ENCODE results near the gene C22orf15. TPM values are rescaled to one million over a fixed set of nuclear protein-coding genes. Genes with fewer than 3 reads are reported as not detected.

The C22orf15 gene
- total and polyA plus RNA-seq, 9 of the 15 experiments (the other 6 are each of a cell fraction or from before 2014, with no cell fraction given) = 0.07 TPM; not detected in 8

- no peaks in the 10 kb centered on the region for H4K20me1 ChIP-seq (replicated peaks; ENCODE audit: control insufficient read depth, insufficient read depth, low read length)
- CTCF ChIA-PET (ENCODE audit: low intra/inter-chr PET ratio) = no interaction called here
- intact Hi-C loops (cut with micrococcal nuclease) = no loop called here
- H3K79me2 ChIP-seq (ENCODE audit: control insufficient read depth, insufficient read depth, low read length) = no peaks in the 10 kb centered on the region
- H3K27me3 ChIP-seq (ENCODE audit: control insufficient read depth in 2 of 2, insufficient read depth in 2 of 2, low read length in 2 of 2) = no peaks in the 10 kb centered on the region
- H3K9ac ChIP-seq (ENCODE audit: insufficient read depth in 1 of 2, low read depth in 2 of 2, low read length in 2 of 2) = no peak overlapping the region; a peak in 1 of 4 replicates
- no peaks in the 10 kb centered on the region for H3K9me3 ChIP-seq (replicated peaks; ENCODE audit: control insufficient read depth, insufficient read depth, low read depth, low read length)
- no peak overlapping the region for H2AFZ ChIP-seq (ENCODE audit: low read depth, low read length)
- H3K4me1 ChIP-seq (replicated peaks in 1 of 2; ENCODE audit: control insufficient read depth in 2 of 2, insufficient read depth in 2 of 2, low read length in 2 of 2) = peaks cover 3 to 23% of the 10 kb centered on the region in 2 experiments; a peak in 3 of 5 replicates
- H3K27ac ChIP-seq (ENCODE audit: extremely low read depth, low read depth, low read length) = no peak overlapping the region
- in situ Hi-C loops (cut with MboI) = no loop called here
- TF ChIP-seq ZFP36 (IDR thresholded peaks at IDR 0.05; ENCODE audit: low read depth, low read length, partially characterized antibody) = peak; percentile 27
- TF ChIP-seq, protein P1, sequence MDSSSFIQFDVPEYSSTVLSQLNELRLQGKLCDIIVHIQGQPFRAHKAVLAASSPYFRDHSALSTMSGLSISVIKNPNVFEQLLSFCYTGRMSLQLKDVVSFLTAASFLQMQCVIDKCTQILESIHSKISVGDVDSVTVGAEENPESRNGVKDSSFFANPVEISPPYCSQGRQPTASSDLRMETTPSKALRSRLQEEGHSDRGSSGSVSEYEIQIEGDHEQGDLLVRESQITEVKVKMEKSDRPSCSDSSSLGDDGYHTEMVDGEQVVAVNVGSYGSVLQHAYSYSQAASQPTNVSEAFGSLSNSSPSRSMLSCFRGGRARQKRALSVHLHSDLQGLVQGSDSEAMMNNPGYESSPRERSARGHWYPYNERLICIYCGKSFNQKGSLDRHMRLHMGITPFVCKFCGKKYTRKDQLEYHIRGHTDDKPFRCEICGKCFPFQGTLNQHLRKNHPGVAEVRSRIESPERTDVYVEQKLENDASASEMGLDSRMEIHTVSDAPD (CRISPR knock-in tag; IDR thresholded peaks at IDR 0.05) = no peak
- no peaks in the 10 kb centered on the region for H3K9me1 ChIP-seq (ENCODE audit: control insufficient read depth, insufficient read depth, low read length)
- BruUV-seq (replicated peaks) = no TSS peak
- H3K4me3 ChIP-seq = no peak overlapping the region
- H3K36me3 ChIP-seq (ENCODE audit: control insufficient read depth, insufficient read depth, low read length) = no peaks in the 10 kb centered on the region
- DNase-seq (ENCODE audit: extremely low read depth in 1 of 4, low spot score in 3 of 4) = no peak
- 46% methylated on average over 11 of the region's 12 CpGs for WGBS (ENCODE audit: insufficient coverage, low coverage, missing lambda C conversion rate)
- H3K4me2 ChIP-seq (ENCODE audit: insufficient read depth, low read length) = no peak overlapping the region
- ATAC-seq = no peak
- POLR2A ChIA-PET = interaction anchor here (1.2 to 2.3 kb wide), 2 partner anchors 10 to 13 kb away, joined by 3 to 6 read pairs; partner anchors contain the start of gene SMARCB1
- FAIRE-seq = no peak
These were observed 11.5 kb downstream of the C22orf15 start for GRCh38 chr22:23774114-23774921.
